Aorta (tissue), 5 donors: ENCODE data around the gene FLYWCH1. TPM values are rescaled to one million over a fixed set of nuclear protein-coding genes. Genes with fewer than 3 reads are reported as not detected.

Experiments
- ATAC-seq: fragments of 200-7000 bp; cut with Tn5 transposase; one replicate; pipeline ENCODE4 v1.9.1; 2022; ENCODE audit warnings: moderate library complexity; ENCODE audit not compliant: low FRiP score
- DNase-seq, 2 donors: peaks; one replicate each; pipeline ENCODE4 v3.0.0-alpha.2; 2020
- H3K27ac ChIP-seq, 2 donors: one replicate each; pipeline ENCODE4 v1.5.1; 2013; ENCODE audit warnings: low read length in 2 of 2, mild to moderate bottlenecking in 2 of 2, moderate library complexity in 2 of 2, control low read depth in 1 of 2, inconsistent platforms in 1 of 2, low read depth in 1 of 2
- H3K27me3 ChIP-seq, 2 donors: one replicate each; pipeline ENCODE4 v1.6.1; 2013; ENCODE audit warnings: control low read depth in 1 of 2, low read length in 1 of 2, mild to moderate bottlenecking in 1 of 2, moderate library complexity in 1 of 2; ENCODE audit not compliant: insufficient read depth in 2 of 2, control insufficient read depth in 1 of 2
- H3K36me3 ChIP-seq, 2 donors: one replicate each; pipeline ENCODE4 v1.6.1; 2013; ENCODE audit warnings: control low read depth in 1 of 2, low read length in 1 of 2, mild to moderate bottlenecking in 1 of 2; ENCODE audit not compliant: insufficient read depth in 2 of 2, control insufficient read depth in 1 of 2
- H3K4me1 ChIP-seq, 2 donors: one replicate each; pipeline ENCODE4 v1.6.1; 2013; ENCODE audit warnings: low read length in 2 of 2, control low read depth in 1 of 2, mild to moderate bottlenecking in 1 of 2, moderate library complexity in 1 of 2; ENCODE audit not compliant: insufficient read depth in 2 of 2, control insufficient read depth in 1 of 2
- H3K4me3 ChIP-seq, 2 donors: one replicate each; pipeline ENCODE4 v1.5.1; 2013; ENCODE audit warnings: low read length in 2 of 2, control low read depth in 1 of 2, mild to moderate bottlenecking in 1 of 2
- H3K9me3 ChIP-seq: one replicate; pipeline ENCODE4 v1.6.1; 2013; ENCODE audit warnings: mild to moderate bottlenecking, low read length; ENCODE audit not compliant: control insufficient read depth
- WGBS, 2 donors: extraction: QIAGEN DNeasy Blood & Tissue Kit; methylation state at CpG; one replicate each; pipeline ENCODE4 v1.1.7; 2013; 5-methylcytosine and 5-hydroxymethylcytosine counted together
- intact Hi-C, 2 donors: fragments of 100-400 bp; cut with DNase I; formaldehyde crosslinking; loops; one replicate each; pipeline versions ENCODE4 v1.14.2 to v1.15.0; 2022
- polyA plus RNA-seq, 2 donors: library from polyadenylated mRNA; stranded (reverse); fragments of 200-250 nt; gene quantifications; one replicate each; pipeline ENCODE4 v1.2.3, GENCODE V29; 2013
- total RNA-seq, 2 donors: library from RNA; stranded (reverse); fragmentation: NEBNext Ultra II Directional; extraction: Animal tissue kit (Norgen Biotek cat#: 25700); gene quantifications; one replicate each; pipeline ENCODE4 v1.2.1, GENCODE V29; 2021
- donor health status: healthy with polysubstance abuse.
- donor health status: Bipolar disorder and iron deficiency.
- donor health status: DM: no; HTN: no; CAD: no.
- donor health status: DM: no; HTN: no; CAD: no.
- donor health status: DM: yes; HTN: yes; CAD: no.

The FLYWCH1 gene
- total and polyA plus RNA-seq, 4 donors, result 24.2 to 103 (median 56.5) TPM

GRCh38 chr16:2973093-2973492 is 61.4 kb downstream of the FLYWCH1 start:
- Histone ChIP-seq H3K9me3 (no peaks in the 10 kb centered on the region), H3K36me3 (no peaks in the 10 kb centered on the region), H3K4me1 (no peaks in the 10 kb centered on the region), H3K27me3 (no peaks in the 10 kb centered on the region), H3K4me3 (no peak overlapping the region), H3K27ac (no peak overlapping the region)
- intact Hi-C loops, result no loop called here
- DNase-seq (no peak), ATAC-seq (no peak)
- WGBS, 2 donors, result 88 to 92% methylated on average over 5 of the region's 5 CpGs

- WGBS, 2 donors, result 86% methylated on average over 17 of the region's 17 CpGs
- ATAC-seq (no peak), DNase-seq (no peak)
- Histone ChIP-seq H3K4me3 (no peak overlapping the region), H3K4me1 (no peaks in the 10 kb centered on the region), H3K27ac (no peak overlapping the region), H3K9me3 (no peaks in the 10 kb centered on the region), H3K27me3 (no peaks in the 10 kb centered on the region), H3K36me3 (no peaks in the 10 kb centered on the region)
- intact Hi-C loops, result no loop called here
Observed at GRCh38 chr16:2973605-2974318, 62.0 kb downstream of the FLYWCH1 start.

- H3K36me3 ChIP-seq, result no peaks in the 10 kb centered on the region
Observed at GRCh38 chr16:2974319-2975056, 62.8 kb downstream of the FLYWCH1 start.

GRCh38 chr16:2975161-2975795 is 63.5 kb downstream of the FLYWCH1 start:
- Histone ChIP-seq H3K27me3 (no peaks in the 10 kb centered on the region), H3K36me3 (no peaks in the 10 kb centered on the region), H3K4me1 (no peaks in the 10 kb centered on the region), H3K4me3 (no peak overlapping the region), H3K27ac (no peak overlapping the region), H3K9me3 (no peaks in the 10 kb centered on the region)
- intact Hi-C loops, result no loop called here
- DNase-seq (no peak), ATAC-seq (no peak)
- WGBS, 2 donors, result 95% methylated on average over 28 of the region's 28 CpGs

More at GRCh38 chr16:2974319-2975056, 62.8 kb downstream of the FLYWCH1 start:
- DNase-seq (no peak), ATAC-seq (no peak)
- no peak overlapping the region for H3K4me3 ChIP-seq
- WGBS, 2 donors, result 91 to 94% methylated on average over 15 of the region's 15 CpGs
- intact Hi-C loops, result no loop called here
- H3K27me3 ChIP-seq, result no peaks in the 10 kb centered on the region
- H3K4me1 ChIP-seq, result no peaks in the 10 kb centered on the region
- H3K9me3 ChIP-seq, result no peaks in the 10 kb centered on the region
- H3K27ac ChIP-seq, result no peak overlapping the region

- no peaks in the 10 kb centered on the region for H3K9me3 ChIP-seq
- H3K27me3 ChIP-seq, result no peaks in the 10 kb centered on the region
Observed at GRCh38 chr16:2976201-2976600, 64.5 kb downstream of the FLYWCH1 start.

GRCh38 chr16:2976673-2977072 is 64.9 kb downstream of the FLYWCH1 start:
- Histone ChIP-seq H3K27ac (no peak overlapping the region), H3K27me3 (no peaks in the 10 kb centered on the region), H3K4me1 (no peaks in the 10 kb centered on the region), H3K4me3 (no peak overlapping the region), H3K36me3 (no peaks in the 10 kb centered on the region), H3K9me3 (no peaks in the 10 kb centered on the region)
- ATAC-seq (no peak), DNase-seq (no peak)
- intact Hi-C loops, result no loop called here
- WGBS, 2 donors, result 93 to 95% methylated on average over 15 of the region's 15 CpGs

More at GRCh38 chr16:2976201-2976600, 64.5 kb downstream of the FLYWCH1 start:
- ATAC-seq (no peak), DNase-seq (no peak)
- WGBS, 2 donors, result 82 to 93% methylated on average over 7 of the region's 7 CpGs
- Histone ChIP-seq H3K27ac (no peak overlapping the region), H3K4me1 (no peaks in the 10 kb centered on the region), H3K36me3 (no peaks in the 10 kb centered on the region), H3K4me3 (no peak overlapping the region)
- intact Hi-C loops, result no loop called here

GRCh38 chr16:2977440-2977839 is 65.7 kb downstream of the FLYWCH1 start:
- no peaks in the 10 kb centered on the region for H3K27me3 ChIP-seq

GRCh38 chr16:2979669-2980226 is 68.0 kb downstream of the FLYWCH1 start:
- DNase-seq (peak in 1 of 2 donors; percentile 58), ATAC-seq (no peak)
- H3K9me3 ChIP-seq, result no peaks in the 10 kb centered on the region
- WGBS, 2 donors, result 7% methylated on average over 34 to 43 of the region's 43 CpGs
- intact Hi-C loops, result no loop called here
- H3K4me3 ChIP-seq, result no peak overlapping the region
- no peaks in the 10 kb centered on the region for H3K4me1 ChIP-seq
- H3K36me3 ChIP-seq, result no peaks in the 10 kb centered on the region
- no peaks in the 10 kb centered on the region for H3K27me3 ChIP-seq
- H3K27ac ChIP-seq, result no peak overlapping the region

More at GRCh38 chr16:2977440-2977839, 65.7 kb downstream of the FLYWCH1 start:
- no peaks in the 10 kb centered on the region for H3K4me1 ChIP-seq
- DNase-seq (no peak), ATAC-seq (no peak)
- no peak overlapping the region for H3K4me3 ChIP-seq
- intact Hi-C loops, result no loop called here
- WGBS, 2 donors, result 67 to 75% methylated on average over 6 of the region's 6 CpGs
- no peaks in the 10 kb centered on the region for H3K36me3 ChIP-seq
- H3K9me3 ChIP-seq, result no peaks in the 10 kb centered on the region
- H3K27ac ChIP-seq, result no peak overlapping the region
